Thoracic aorta (tissue), 2 donors: ENCODE results near the gene ZNF835. TPM values are rescaled to one million over a fixed set of nuclear protein-coding genes. Genes with fewer than 3 reads are reported as not detected.

Source experiments
- ATAC-seq: fragments of 150-250 bp; one replicate; pipeline ENCODE4 v1.8.0; 2017; ENCODE audit warnings: low read depth; ENCODE audit not compliant: insufficient number of reproducible peaks, low FRiP score
- DNase-seq: peaks from one replicate; pipeline ENCODE4 v3.0.0-alpha.2; 2020; ENCODE audit warnings: low spot score
- H3K27ac ChIP-seq, 2 donors: fragments of 200-600 bp; sonication (generic); 1 replicate in 1 of 2; 2 replicates in 1 of 2; pipeline ENCODE4 v1.5.1; 2016; ENCODE audit warnings: mild to moderate bottlenecking in 2 of 2, moderate library complexity in 2 of 2
- H3K27me3 ChIP-seq: fragments of 200-600 bp; sonication (generic); replicated peaks from 2 replicates; pipeline ENCODE4 v1.6.0; 2016; ENCODE audit warnings: mild to moderate bottlenecking; ENCODE audit not compliant: insufficient read depth
- H3K36me3 ChIP-seq: fragments of 200-600 bp; sonication (generic); one replicate; pipeline ENCODE4 v1.5.1; 2016
- H3K4me1 ChIP-seq, 2 donors: fragments of 200-600 bp; sonication (generic); 1 replicate in 1 of 2; 2 replicates in 1 of 2; pipeline versions ENCODE4 v1.5.1 to v1.6.0; 2016; ENCODE audit warnings: low read depth in 2 of 2, mild to moderate bottlenecking in 1 of 2; ENCODE audit not compliant: control insufficient read depth in 1 of 2
- H3K4me3 ChIP-seq: fragments of 200-600 bp; sonication (generic); 2 replicates; pipeline ENCODE4 v1.5.1; 2016; ENCODE audit warnings: mild to moderate bottlenecking
- H3K9me3 ChIP-seq: fragments of 200-600 bp; sonication (generic); 2 replicates; pipeline ENCODE4 v1.5.1; 2016
- CTCF ChIP-seq: fragments of 200-600 bp; sonication (generic); IDR thresholded peaks from one replicate; pipeline ENCODE4 v1.5.1; 2019; ENCODE audit warnings: antibody characterized with exemption
- total RNA-seq, 2 donors: library from RNA; depleted of rRNA; stranded (reverse); fragments of >200 nt; gene quantifications; one replicate each; pipeline versions ENCODE4 v1.1.0 to v1.2.3, GENCODE V29; 2016

ZNF835 gene
- total RNA-seq, 2 donors from 2014 or later: 4.7 to 14.5 TPM

GRCh38 chr19:56617531-56617930 lies 54.0 kb downstream of the ZNF835 start:
- no peak for TF ChIP-seq CTCF
- H3K36me3 ChIP-seq: peaks cover 54% of the 10 kb centered on the region
- H3K4me1 ChIP-seq: no peaks in the 10 kb centered on the region
- no peaks in the 10 kb centered on the region for H3K27me3 ChIP-seq
- ATAC-seq (no peak), DNase-seq (no peak)
- H3K4me3 ChIP-seq: no peak overlapping the region
- H3K9me3 ChIP-seq: peaks cover 87% of the 10 kb centered on the region
- H3K27ac ChIP-seq: no peak overlapping the region

- Histone ChIP-seq H3K27ac (no peak overlapping the region), H3K9me3 (peaks cover 87% of the 10 kb centered on the region), H3K27me3 (no peaks in the 10 kb centered on the region), H3K4me1 (no peaks in the 10 kb centered on the region), H3K4me3 (no peak overlapping the region), H3K36me3 (peaks cover 40% of the 10 kb centered on the region)
- no peak for DNase-seq
- TF ChIP-seq CTCF: no peak
- ATAC-seq: no peak
Measured at GRCh38 chr19:56613639-56614038, 57.9 kb downstream of the ZNF835 start.

- Histone ChIP-seq H3K27me3 (no peaks in the 10 kb centered on the region), H3K4me1 (no peaks in the 10 kb centered on the region), H3K27ac (no peak overlapping the region), H3K9me3 (peaks cover 86% of the 10 kb centered on the region), H3K36me3 (peaks cover 32% of the 10 kb centered on the region), H3K4me3 (no peak overlapping the region)
- DNase-seq: no peak
- no peak for ATAC-seq
- TF ChIP-seq CTCF: no peak
Measured at GRCh38 chr19:56612737-56613136, 58.8 kb downstream of the ZNF835 start.

Other genes with a start within 250 kb of the ZNF835 start
- gene ZNF667, start 194.4 kb downstream of the ZNF835 start, total RNA-seq: 1 to 10 TPM; 4.6 to 7.8 TPM
- 1 to 10 TPM; 3.9 to 6.2 TPM for gene ZNF471, start 163.9 kb downstream of the ZNF835 start, total RNA-seq
- gene ZFP28, start 132.8 kb downstream of the ZNF835 start, total RNA-seq: 10 to 100 TPM; 10.4 to 15.8 TPM
- 1 to 10 TPM; 4.1 to 5.7 TPM for gene ZNF470, start 104.3 kb downstream of the ZNF835 start, total RNA-seq
- gene ZNF71, start 76.5 kb downstream of the ZNF835 start, total RNA-seq: 10 to 100 TPM; 11.6 to 16.2 TPM
- gene SMIM17, start 28.6 kb downstream of the ZNF835 start, total RNA-seq: 1 to 10 TPM in 1 of 2 donors, not detected in 1; 4.4 TPM
- 10 to 100 TPM in 1 of 2 donors, 1 to 10 TPM in 1; 9.9 to 11.6 TPM for gene PEG3, start 169.0 kb upstream of the ZNF835 start, total RNA-seq
- gene ZIM2, start 169.0 kb upstream of the ZNF835 start, total RNA-seq: 1 to 10 TPM in 1 of 2 donors, not detected in 1; 1.4 TPM